ENCODE results near the gene TSPAN7. TPM values are rescaled to one million over a fixed set of nuclear protein-coding genes. Genes with fewer than 3 reads are reported as not detected.
A peak's percentile ranks its signal among the peaks of the same experiment; 100 is the strongest.

Gene TSPAN7
- total RNA-seq, 1 donor from 2014 or later, result 3.5 TPM

GRCh38 chrX:38704146-38704882, 143.0 kb downstream of the TSPAN7 start:
- Histone ChIP-seq H3K27ac (ENCODE audit: low read depth, low read length) (no peak overlapping the region), H3K79me2 (ENCODE audit: insufficient read depth, low read length) (no peaks in the 10 kb centered on the region), H3K4me2 (ENCODE audit: low read length) (no peak overlapping the region), H3K4me3 (ENCODE audit: insufficient read depth, low read depth, low read length) (no peak overlapping the region), H4K20me1 (ENCODE audit: insufficient read depth, low read length) (no peaks in the 10 kb centered on the region), H3K4me1 (ENCODE audit: insufficient read depth, low read length) (no peaks in the 10 kb centered on the region), H3K27me3 (ENCODE audit: insufficient read depth, low read length) (no peaks in the 10 kb centered on the region), H3K36me3 (ENCODE audit: insufficient read depth, low read length) (no peaks in the 10 kb centered on the region), H3K9ac (ENCODE audit: low read length) (no peak overlapping the region), H2AFZ (ENCODE audit: low read depth, low read length) (no peak overlapping the region), H3K9me3 (ENCODE audit: insufficient read depth, low read depth, low read length) (no peaks in the 10 kb centered on the region)
- DNase-seq (ENCODE audit: low read depth), result no peak
- Mint-ChIP-seq H3K4me1 (ENCODE audit: low read depth, unreplicated experiment) (peaks cover 2% of the 10 kb centered on the region), H3K27me3 (ENCODE audit: low read depth, unreplicated experiment) (no peaks in the 10 kb centered on the region), H3K27ac (ENCODE audit: unreplicated experiment) (no peak overlapping the region), H3K9me3 (ENCODE audit: unreplicated experiment) (peaks cover 2% of the 10 kb centered on the region), H3K4me3 (ENCODE audit: unreplicated experiment) (no peak overlapping the region), H3K36me3 (ENCODE audit: low read depth, unreplicated experiment) (no peaks in the 10 kb centered on the region)
- no peak for FAIRE-seq
- no peak for TF ChIP-seq CTCF (IDR thresholded peaks at IDR 0.05; ENCODE audit: insufficient read depth, low read depth, low read length)
- TF ChIP-seq EZH2 (IDR thresholded peaks at IDR 0.05; ENCODE audit: insufficient read depth, low read length), result no peak

GRCh38 chrX:38717871-38718270, 156.5 kb downstream of the TSPAN7 start:
- H3K27me3 ChIP-seq (ENCODE audit: insufficient read depth, low read length), result no peaks in the 10 kb centered on the region
- H3K9ac ChIP-seq (ENCODE audit: low read length), result no peak overlapping the region
- H3K27ac Mint-ChIP-seq (ENCODE audit: unreplicated experiment), result no peak overlapping the region
- H2AFZ ChIP-seq (ENCODE audit: low read depth, low read length), result no peak overlapping the region
- H3K4me2 ChIP-seq (ENCODE audit: low read length), result no peak overlapping the region
- no peak for FAIRE-seq
- H3K9me3 ChIP-seq (ENCODE audit: insufficient read depth, low read depth, low read length), result no peaks in the 10 kb centered on the region
- H3K79me2 ChIP-seq (ENCODE audit: insufficient read depth, low read length), result no peaks in the 10 kb centered on the region
- no peaks in the 10 kb centered on the region for H4K20me1 ChIP-seq (ENCODE audit: insufficient read depth, low read length)
- H3K27me3 Mint-ChIP-seq (ENCODE audit: low read depth, unreplicated experiment), result peaks cover 2% of the 10 kb centered on the region
- no peaks in the 10 kb centered on the region for H3K36me3 ChIP-seq (ENCODE audit: insufficient read depth, low read length)
- no peak overlapping the region for H3K4me3 Mint-ChIP-seq (ENCODE audit: unreplicated experiment)
- TF ChIP-seq CTCF (IDR thresholded peaks at IDR 0.05; ENCODE audit: insufficient read depth, low read depth, low read length), result peak; percentile 47
- TF ChIP-seq EZH2 (IDR thresholded peaks at IDR 0.05; ENCODE audit: insufficient read depth, low read length), result no peak
- DNase-seq (ENCODE audit: low read depth), result no peak
- H3K4me3 ChIP-seq (ENCODE audit: insufficient read depth, low read depth, low read length), result no peak overlapping the region
- no peaks in the 10 kb centered on the region for H3K9me3 Mint-ChIP-seq (ENCODE audit: unreplicated experiment)
- H3K4me1 ChIP-seq (ENCODE audit: insufficient read depth, low read length), result no peaks in the 10 kb centered on the region
- no peaks in the 10 kb centered on the region for H3K4me1 Mint-ChIP-seq (ENCODE audit: low read depth, unreplicated experiment)
- no peak overlapping the region for H3K27ac ChIP-seq (ENCODE audit: low read depth, low read length)
- no peaks in the 10 kb centered on the region for H3K36me3 Mint-ChIP-seq (ENCODE audit: low read depth, unreplicated experiment)

- Histone ChIP-seq H3K9me3 (ENCODE audit: insufficient read depth, low read depth, low read length) (no peaks in the 10 kb centered on the region), H3K36me3 (ENCODE audit: insufficient read depth, low read length) (no peaks in the 10 kb centered on the region), H4K20me1 (ENCODE audit: insufficient read depth, low read length) (no peaks in the 10 kb centered on the region), H2AFZ (ENCODE audit: low read depth, low read length) (no peak overlapping the region), H3K4me3 (ENCODE audit: insufficient read depth, low read depth, low read length) (no peak overlapping the region), H3K79me2 (ENCODE audit: insufficient read depth, low read length) (no peaks in the 10 kb centered on the region), H3K4me1 (ENCODE audit: insufficient read depth, low read length) (no peaks in the 10 kb centered on the region), H3K27me3 (ENCODE audit: insufficient read depth, low read length) (no peaks in the 10 kb centered on the region), H3K9ac (ENCODE audit: low read length) (no peak overlapping the region), H3K27ac (ENCODE audit: low read depth, low read length) (no peak overlapping the region), H3K4me2 (ENCODE audit: low read length) (no peak overlapping the region)
- FAIRE-seq (no peak), DNase-seq (ENCODE audit: low read depth) (no peak)
- Mint-ChIP-seq H3K36me3 (ENCODE audit: low read depth, unreplicated experiment) (no peaks in the 10 kb centered on the region), H3K4me3 (ENCODE audit: unreplicated experiment) (no peak overlapping the region), H3K9me3 (ENCODE audit: unreplicated experiment) (no peaks in the 10 kb centered on the region), H3K4me1 (ENCODE audit: low read depth, unreplicated experiment) (no peaks in the 10 kb centered on the region), H3K27ac (ENCODE audit: unreplicated experiment) (no peak overlapping the region), H3K27me3 (ENCODE audit: low read depth, unreplicated experiment) (peaks cover 2% of the 10 kb centered on the region)
- TF ChIP-seq EZH2 (IDR thresholded peaks at IDR 0.05; ENCODE audit: insufficient read depth, low read length) (no peak), CTCF (IDR thresholded peaks at IDR 0.05; ENCODE audit: insufficient read depth, low read depth, low read length) (no peak)
Observed at GRCh38 chrX:38718311-38718710, 157.0 kb downstream of the TSPAN7 start.

All from astrocyte (in vitro differentiated cells and primary cell).